ENCODE measurements around the gene ATP9B.

Gene ATP9B

GRCh38 chr18:79234438-79234837 lies 165.2 kb downstream of the ATP9B start:
- Histone ChIP-seq H3K27me3 (ENCODE audit: control insufficient read depth, insufficient read depth, low read length) (no peaks in the 10 kb centered on the region), H3K4me3 (ENCODE audit: low read length) (no peak overlapping the region), H3K9ac (ENCODE audit: low read length) (no peak overlapping the region)

GRCh38 chr18:79239631-79240030 lies 170.4 kb downstream of the ATP9B start:
- no peak overlapping the region for H3K4me3 ChIP-seq (ENCODE audit: low read length)
- H3K9ac ChIP-seq (ENCODE audit: low read length) = no peak overlapping the region
- no peak overlapping the region for H3K27ac ChIP-seq (ENCODE audit: low read depth, low read length)
- H3K27me3 ChIP-seq (ENCODE audit: control insufficient read depth, insufficient read depth, low read length) = no peaks in the 10 kb centered on the region
- H3K36me3 ChIP-seq (ENCODE audit: control insufficient read depth, insufficient read depth, low read length) = no peaks in the 10 kb centered on the region
- no peaks in the 10 kb centered on the region for H3K4me1 ChIP-seq (ENCODE audit: control insufficient read depth, insufficient read depth, low read length)

More at GRCh38 chr18:79234438-79234837, 165.2 kb downstream of the ATP9B start:
- Histone ChIP-seq H3K36me3 (ENCODE audit: control insufficient read depth, insufficient read depth, low read length) (no peaks in the 10 kb centered on the region), H3K27ac (ENCODE audit: low read depth, low read length) (no peak overlapping the region), H3K4me1 (ENCODE audit: control insufficient read depth, insufficient read depth, low read length) (no peaks in the 10 kb centered on the region)

GRCh38 chr18:79241755-79242154 lies 172.6 kb downstream of the ATP9B start:
- no peaks in the 10 kb centered on the region for H3K36me3 ChIP-seq (ENCODE audit: control insufficient read depth, insufficient read depth, low read length)
- no peaks in the 10 kb centered on the region for H3K4me1 ChIP-seq (ENCODE audit: control insufficient read depth, insufficient read depth, low read length)
- H3K4me3 ChIP-seq (ENCODE audit: low read length) = no peak overlapping the region
- H3K27me3 ChIP-seq (ENCODE audit: control insufficient read depth, insufficient read depth, low read length) = no peaks in the 10 kb centered on the region
- no peak overlapping the region for H3K9ac ChIP-seq (ENCODE audit: low read length)
- no peak overlapping the region for H3K27ac ChIP-seq (ENCODE audit: low read depth, low read length)

- no peak overlapping the region for H3K27ac ChIP-seq (ENCODE audit: low read depth, low read length)
- H3K36me3 ChIP-seq (ENCODE audit: control insufficient read depth, insufficient read depth, low read length) = no peaks in the 10 kb centered on the region
- H3K27me3 ChIP-seq (ENCODE audit: control insufficient read depth, insufficient read depth, low read length) = no peaks in the 10 kb centered on the region
- H3K9ac ChIP-seq (ENCODE audit: low read length) = no peak overlapping the region
- no peaks in the 10 kb centered on the region for H3K4me1 ChIP-seq (ENCODE audit: control insufficient read depth, insufficient read depth, low read length)
- H3K4me3 ChIP-seq (ENCODE audit: low read length) = no peak overlapping the region
Observed at GRCh38 chr18:79242246-79242645, 173.1 kb downstream of the ATP9B start.

DNA sequence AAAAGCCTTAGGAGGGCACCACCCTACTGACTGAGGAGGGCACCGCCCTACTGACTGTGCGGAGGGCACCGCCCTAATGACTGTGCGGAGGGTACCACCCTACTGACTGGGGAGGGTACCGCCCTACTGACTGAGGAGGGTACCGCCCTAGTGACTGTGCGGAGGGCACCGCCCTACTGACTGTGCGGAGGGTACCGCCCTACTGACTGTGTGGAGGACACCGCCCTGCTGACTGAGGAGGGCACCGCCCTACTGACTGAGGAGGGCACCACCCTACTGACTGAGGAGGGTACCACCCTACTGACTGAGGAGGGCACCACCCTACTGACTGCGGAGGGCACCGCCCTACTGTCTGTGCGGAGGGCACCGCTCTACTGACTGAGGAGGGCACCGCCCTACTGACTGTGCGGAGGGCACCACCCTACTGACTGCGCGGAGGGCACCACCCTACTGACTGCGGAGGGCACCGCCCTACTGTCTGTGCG lies 176.4 kb downstream of the ATP9B start:
- no peaks in the 10 kb centered on the region for H3K36me3 ChIP-seq (ENCODE audit: control insufficient read depth, insufficient read depth, low read length)
- no peak overlapping the region for H3K4me3 ChIP-seq (ENCODE audit: low read length)
- H3K27me3 ChIP-seq (ENCODE audit: control insufficient read depth, insufficient read depth, low read length) = no peaks in the 10 kb centered on the region
- H3K4me1 ChIP-seq (ENCODE audit: control insufficient read depth, insufficient read depth, low read length) = no peaks in the 10 kb centered on the region
- no peak overlapping the region for H3K9ac ChIP-seq (ENCODE audit: low read length)
- H3K27ac ChIP-seq (ENCODE audit: low read depth, low read length) = no peak overlapping the region

DNA sequence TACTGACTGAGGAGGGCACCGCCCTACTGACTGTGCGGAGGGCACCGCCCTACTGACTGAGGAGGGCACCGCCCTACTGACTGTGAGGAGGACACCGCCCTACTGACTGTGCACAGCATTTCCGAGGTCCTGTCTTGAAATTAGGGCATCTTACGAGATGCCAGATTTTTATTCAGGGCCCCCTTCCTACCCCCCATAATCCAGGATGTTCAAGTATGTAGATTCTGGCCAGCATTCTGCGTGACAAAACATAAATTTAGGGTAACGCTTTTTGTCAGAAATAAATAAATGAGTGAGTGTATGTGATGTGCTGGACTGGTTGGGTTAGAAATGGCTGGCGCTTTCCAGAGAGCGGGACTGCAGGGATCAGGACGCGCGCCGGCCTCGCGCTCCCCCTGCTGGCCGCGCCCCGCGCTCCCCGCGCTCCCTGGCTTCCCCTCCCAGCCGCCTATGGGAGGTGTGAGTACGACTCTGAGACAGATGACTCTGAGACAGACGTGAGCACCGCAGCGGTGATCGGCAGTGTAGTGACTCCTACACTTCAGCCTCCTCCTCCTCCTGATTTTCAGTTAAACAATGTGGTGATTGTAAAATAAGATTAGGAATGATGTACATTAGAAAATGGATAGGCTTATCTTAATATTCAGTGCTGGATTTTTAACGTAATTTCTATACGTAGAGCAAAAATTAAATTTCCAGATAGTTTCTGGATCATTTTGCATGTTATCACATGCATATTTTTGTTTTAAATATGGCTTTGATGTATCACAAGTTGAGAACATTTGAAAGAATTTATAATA lies 177.3 kb downstream of the ATP9B start:
- Histone ChIP-seq H3K27ac (ENCODE audit: low read depth, low read length) (no peak overlapping the region), H3K27me3 (ENCODE audit: control insufficient read depth, insufficient read depth, low read length) (no peaks in the 10 kb centered on the region), H3K9ac (ENCODE audit: low read length) (no peak overlapping the region), H3K4me3 (ENCODE audit: low read length) (no peak overlapping the region), H3K4me1 (ENCODE audit: control insufficient read depth, insufficient read depth, low read length) (no peaks in the 10 kb centered on the region), H3K36me3 (ENCODE audit: control insufficient read depth, insufficient read depth, low read length) (no peaks in the 10 kb centered on the region)

DNA sequence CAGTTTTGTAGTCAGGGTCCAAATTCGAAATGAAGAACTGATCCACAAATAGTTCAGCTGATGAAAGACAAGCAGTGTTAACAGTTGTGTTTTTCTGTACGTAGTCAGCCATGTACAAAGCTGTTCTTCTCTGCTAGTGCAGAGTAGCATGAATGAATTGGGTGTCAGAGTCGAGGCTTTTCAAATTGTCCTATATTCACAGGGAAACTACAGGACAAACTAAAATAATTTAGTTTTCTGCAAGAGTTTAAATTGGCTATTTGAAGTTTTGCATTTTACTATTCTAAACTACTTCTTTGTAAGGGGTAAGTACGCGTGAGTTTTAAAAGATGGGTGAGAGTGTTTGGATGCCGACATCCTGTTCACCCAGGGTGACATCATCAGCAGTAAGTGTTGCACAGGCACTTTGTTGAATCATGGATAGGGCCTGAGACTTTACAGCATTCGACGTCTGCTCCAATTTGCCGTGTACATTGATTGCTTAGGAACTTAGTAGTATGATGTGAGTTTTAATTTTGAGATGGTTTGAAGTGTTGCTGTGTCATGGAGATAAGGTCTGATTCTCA lies 179.4 kb downstream of the ATP9B start:
- H3K4me1 ChIP-seq (ENCODE audit: control insufficient read depth, insufficient read depth, low read length) = no peaks in the 10 kb centered on the region
- no peak overlapping the region for H3K9ac ChIP-seq (ENCODE audit: low read length)
- no peaks in the 10 kb centered on the region for H3K36me3 ChIP-seq (ENCODE audit: control insufficient read depth, insufficient read depth, low read length)
- no peak overlapping the region for H3K4me3 ChIP-seq (ENCODE audit: low read length)
- H3K27ac ChIP-seq (ENCODE audit: low read depth, low read length) = no peak overlapping the region
- H3K27me3 ChIP-seq (ENCODE audit: control insufficient read depth, insufficient read depth, low read length) = no peaks in the 10 kb centered on the region

GRCh38 chr18:79250301-79250981 lies 181.2 kb downstream of the ATP9B start:
- H3K27ac ChIP-seq (ENCODE audit: low read depth, low read length) = peak overlapping the region; percentile 48
- H3K4me3 ChIP-seq (ENCODE audit: low read length) = no peak overlapping the region
- no peaks in the 10 kb centered on the region for H3K27me3 ChIP-seq (ENCODE audit: control insufficient read depth, insufficient read depth, low read length)
- no peaks in the 10 kb centered on the region for H3K4me1 ChIP-seq (ENCODE audit: control insufficient read depth, insufficient read depth, low read length)
- H3K9ac ChIP-seq (ENCODE audit: low read length) = no peak overlapping the region
- peaks cover 8% of the 10 kb centered on the region for H3K36me3 ChIP-seq (ENCODE audit: control insufficient read depth, insufficient read depth, low read length)

DNA sequence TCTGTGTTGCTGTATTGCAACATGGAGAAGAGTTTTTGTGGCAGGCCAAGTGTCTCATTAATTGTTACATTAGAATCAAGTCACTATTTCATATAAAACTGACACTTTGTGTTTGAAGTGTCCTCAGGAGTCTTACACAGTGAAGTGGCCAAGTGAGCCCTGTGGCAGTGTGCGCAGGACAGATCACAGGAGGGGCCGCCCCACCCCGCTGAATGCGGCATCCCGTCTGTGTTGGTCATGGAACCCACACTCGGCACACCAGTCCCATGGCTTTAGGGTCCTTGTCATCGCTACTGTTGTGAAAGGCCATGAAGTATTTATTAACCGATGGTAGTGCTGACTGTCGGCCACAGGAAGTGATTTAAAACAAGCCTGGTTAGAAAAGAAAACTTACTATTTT lies 181.8 kb downstream of the ATP9B start:
- no peak overlapping the region for H3K9ac ChIP-seq (ENCODE audit: low read length)
- no peaks in the 10 kb centered on the region for H3K27me3 ChIP-seq (ENCODE audit: control insufficient read depth, insufficient read depth, low read length)
- H3K4me3 ChIP-seq (ENCODE audit: low read length) = no peak overlapping the region
- H3K27ac ChIP-seq (ENCODE audit: low read depth, low read length) = peak overlapping the region; percentile 48
- peaks cover 8% of the 10 kb centered on the region for H3K36me3 ChIP-seq (ENCODE audit: control insufficient read depth, insufficient read depth, low read length)
- no peaks in the 10 kb centered on the region for H3K4me1 ChIP-seq (ENCODE audit: control insufficient read depth, insufficient read depth, low read length)

DNA sequence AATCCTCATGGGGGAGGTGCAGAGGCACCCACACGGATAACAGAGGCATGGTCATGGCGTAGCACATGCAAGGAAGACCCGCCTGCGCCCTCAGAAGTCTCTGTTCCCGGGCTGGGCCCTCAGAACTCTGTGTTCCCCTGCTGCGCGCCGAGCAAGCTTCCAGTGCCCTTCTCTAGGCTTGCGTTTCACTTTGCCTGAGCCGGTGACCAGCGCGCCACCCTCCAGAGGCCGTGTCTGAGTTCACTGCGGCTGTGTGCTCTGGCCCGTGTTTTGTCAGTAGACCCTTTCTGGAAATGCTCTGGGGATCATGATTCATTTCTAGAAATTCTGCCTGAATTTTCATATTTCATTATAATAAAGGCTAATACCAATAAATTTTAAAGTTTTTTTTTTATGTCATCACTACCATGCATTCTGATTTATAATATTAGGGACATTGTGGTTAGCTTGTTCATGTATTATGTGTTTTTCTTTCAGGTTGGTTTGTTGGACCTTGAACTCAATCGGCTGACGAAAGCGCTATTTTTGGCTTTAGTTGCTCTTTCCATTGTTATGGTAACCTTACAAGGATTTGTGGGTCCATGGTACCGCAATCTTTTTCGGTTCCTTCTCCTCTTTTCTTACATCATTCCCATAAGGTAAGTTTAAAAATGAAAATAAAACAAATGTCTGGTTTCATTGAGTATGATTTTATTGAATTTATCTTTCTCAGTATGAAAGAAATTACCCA lies 183.9 kb downstream of the ATP9B start:
- no peak overlapping the region for H3K9ac ChIP-seq (ENCODE audit: low read length)
- no peak overlapping the region for H3K27ac ChIP-seq (ENCODE audit: low read depth, low read length)
- H3K4me1 ChIP-seq (ENCODE audit: control insufficient read depth, insufficient read depth, low read length) = no peaks in the 10 kb centered on the region

GRCh38 chr18:79257480-79257879 lies 188.3 kb downstream of the ATP9B start:
- Histone ChIP-seq H3K27ac (ENCODE audit: low read depth, low read length) (no peak overlapping the region), H3K4me3 (ENCODE audit: low read length) (no peak overlapping the region), H3K27me3 (ENCODE audit: control insufficient read depth, insufficient read depth, low read length) (no peaks in the 10 kb centered on the region), H3K4me1 (ENCODE audit: control insufficient read depth, insufficient read depth, low read length) (no peaks in the 10 kb centered on the region), H3K36me3 (ENCODE audit: control insufficient read depth, insufficient read depth, low read length) (peaks cover 8% of the 10 kb centered on the region), H3K9ac (ENCODE audit: low read length) (no peak overlapping the region)

More for the DNA sequence above, 183.9 kb downstream of the ATP9B start:
- Histone ChIP-seq H3K36me3 (ENCODE audit: control insufficient read depth, insufficient read depth, low read length) (peaks cover 8% of the 10 kb centered on the region), H3K4me3 (ENCODE audit: low read length) (no peak overlapping the region), H3K27me3 (ENCODE audit: control insufficient read depth, insufficient read depth, low read length) (no peaks in the 10 kb centered on the region)

DNA sequence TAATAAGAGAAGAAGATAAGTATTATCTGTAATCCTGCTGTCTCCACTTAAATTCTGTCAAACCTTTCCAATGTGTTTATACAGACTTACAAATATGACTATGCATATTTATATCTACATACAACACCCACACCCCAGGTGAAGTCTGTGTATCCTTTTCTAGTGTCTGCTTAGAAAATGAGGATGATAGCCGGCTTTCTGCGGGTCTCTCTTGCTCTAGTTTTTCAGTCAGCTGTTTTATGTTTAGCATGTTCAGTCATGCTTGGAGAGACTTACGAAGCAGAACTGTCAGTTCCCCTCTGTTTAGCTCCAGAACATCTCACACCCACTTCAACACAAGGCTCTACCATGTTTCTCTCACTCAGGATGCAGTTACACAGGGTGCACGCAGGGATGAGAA lies 189.3 kb downstream of the ATP9B start:
- Histone ChIP-seq H3K4me3 (ENCODE audit: low read length) (no peak overlapping the region), H3K27me3 (ENCODE audit: control insufficient read depth, insufficient read depth, low read length) (no peaks in the 10 kb centered on the region), H3K27ac (ENCODE audit: low read depth, low read length) (no peak overlapping the region), H3K4me1 (ENCODE audit: control insufficient read depth, insufficient read depth, low read length) (no peaks in the 10 kb centered on the region), H3K36me3 (ENCODE audit: control insufficient read depth, insufficient read depth, low read length) (peaks cover 8% of the 10 kb centered on the region), H3K9ac (ENCODE audit: low read length) (no peak overlapping the region)

Measured in rectal smooth muscle tissue (tissue), 1 donor.